Ascending aorta (tissue), 2 donors: ENCODE data around the gene PRPF40A. TPM values are rescaled to one million over a fixed set of nuclear protein-coding genes. Genes with fewer than 3 reads are reported as not detected.

Experiments used
- DNase-seq, 2 donors: peaks; one replicate each; pipeline ENCODE4 v3.0.0-alpha.2; 2019; ENCODE audit warnings: low spot score in 2 of 2
- H3K27ac ChIP-seq, 2 donors: fragments of 200-600 bp; sonication (generic); one replicate each; pipeline ENCODE4 v1.5.1; 2016 to 2017; ENCODE audit warnings: mild to moderate bottlenecking in 1 of 2
- H3K27me3 ChIP-seq: fragments of 200-600 bp; sonication (generic); one replicate; pipeline ENCODE4 v1.5.1; 2017
- H3K36me3 ChIP-seq, 2 donors: fragments of 200-600 bp; sonication (generic); one replicate each; pipeline ENCODE4 v1.5.1; 2016
- H3K4me1 ChIP-seq, 2 donors: fragments of 200-600 bp; sonication (generic); one replicate each; pipeline ENCODE4 v1.5.1; 2016 to 2017; ENCODE audit warnings: mild to moderate bottlenecking in 1 of 2
- H3K4me3 ChIP-seq, 2 donors: fragments of 200-600 bp; sonication (generic); one replicate each; pipeline ENCODE4 v1.5.1; 2016 to 2017; ENCODE audit warnings: mild to moderate bottlenecking in 1 of 2
- H3K9me3 ChIP-seq, 2 donors: fragments of 200-600 bp; sonication (generic); one replicate each; pipeline ENCODE4 v1.5.1; 2016
- CTCF ChIP-seq, 3 experiments: fragments of 200-600 bp in 2 of 3; fragments of 450-650 bp in 1 of 3; sonication (generic) in 2 of 3; IDR thresholded peaks; one replicate each; pipeline ENCODE4 v1.5.1; 2016 to 2019; ENCODE audit warnings: antibody characterized with exemption in 3 of 3, mild to moderate bottlenecking in 1 of 3, moderate library complexity in 1 of 3
- intact Hi-C: fragments of 100-400 bp; cut with DNase I; formaldehyde crosslinking; loops from one replicate; pipeline ENCODE4 v1.15.1; 2023
- total RNA-seq: library from RNA; depleted of rRNA; stranded (reverse); fragments of >200 nt; gene quantifications from one replicate; pipeline ENCODE4 v1.1.0, GENCODE V29; 2016

Gene PRPF40A
- total RNA-seq, 1 donor from 2014 or later: 28.9 TPM

- Histone ChIP-seq H3K4me1 (peaks cover 0 to 7% of the 10 kb centered on the region in 2 donors), H3K36me3 (peaks cover 0 to 5% of the 10 kb centered on the region in 2 donors), H3K27ac (peak overlapping the region; percentile 22 to 53), H3K27me3 (no peaks in the 10 kb centered on the region), H3K4me3 (no peak overlapping the region), H3K9me3 (no peaks in the 10 kb centered on the region)
- intact Hi-C loops: no loop called here
- peak in 1 of 2 donors; percentile 74 for DNase-seq
- no peak for TF ChIP-seq CTCF (IDR thresholded peaks at IDR 0.05)
Measured at GRCh38 chr2:152611458-152612231, 105.6 kb downstream of the PRPF40A start.

GRCh38 chr2:152609699-152610098 is 107.6 kb downstream of the PRPF40A start:
- Histone ChIP-seq H3K9me3 (no peaks in the 10 kb centered on the region), H3K36me3 (no peaks in the 10 kb centered on the region), H3K27me3 (no peaks in the 10 kb centered on the region), H3K4me3 (no peak overlapping the region), H3K4me1 (peaks cover 0 to 7% of the 10 kb centered on the region in 2 donors), H3K27ac (no peak overlapping the region)
- DNase-seq: no peak
- no peak for TF ChIP-seq CTCF (IDR thresholded peaks at IDR 0.05)
- intact Hi-C loops: no loop called here

- H3K9me3 ChIP-seq: no peaks in the 10 kb centered on the region
- H3K36me3 ChIP-seq: no peaks in the 10 kb centered on the region
- DNase-seq: no peak
- no peak overlapping the region for H3K27ac ChIP-seq
- H3K4me1 ChIP-seq: peaks cover 0 to 7% of the 10 kb centered on the region in 2 donors
- no peak for TF ChIP-seq CTCF (IDR thresholded peaks at IDR 0.05)
- H3K27me3 ChIP-seq: no peaks in the 10 kb centered on the region
- H3K4me3 ChIP-seq: no peak overlapping the region
- intact Hi-C loops: no loop called here
Measured at GRCh38 chr2:152609154-152609553, 108.1 kb downstream of the PRPF40A start.

GRCh38 chr2:152607793-152608300 is 109.4 kb downstream of the PRPF40A start:
- H3K27me3 ChIP-seq: no peaks in the 10 kb centered on the region
- no peaks in the 10 kb centered on the region for H3K36me3 ChIP-seq
- DNase-seq: no peak
- no peak overlapping the region for H3K27ac ChIP-seq
- no peaks in the 10 kb centered on the region for H3K9me3 ChIP-seq
- H3K4me1 ChIP-seq: peaks cover 0 to 7% of the 10 kb centered on the region in 2 donors
- intact Hi-C loops: no loop called here
- no peak for TF ChIP-seq CTCF (IDR thresholded peaks at IDR 0.05)
- H3K4me3 ChIP-seq: no peak overlapping the region

GRCh38 chr2:152606941-152607340 is 110.3 kb downstream of the PRPF40A start:
- H3K9me3 ChIP-seq: no peaks in the 10 kb centered on the region
- H3K36me3 ChIP-seq: no peaks in the 10 kb centered on the region
- H3K27me3 ChIP-seq: no peaks in the 10 kb centered on the region
- H3K4me3 ChIP-seq: no peak overlapping the region
- H3K4me1 ChIP-seq: peaks cover 0 to 7% of the 10 kb centered on the region in 2 donors
- H3K27ac ChIP-seq: no peak overlapping the region
- intact Hi-C loops: no loop called here
- TF ChIP-seq CTCF (IDR thresholded peaks at IDR 0.05): no peak
- DNase-seq: no peak
